GM21515 (cell line): ENCODE results near the gene MRFAP1L1.

Experiments used
- ATAC-seq: cut with Tn5 transposase; IDR thresholded peaks from one replicate; pipeline ENCODE4 v1.9.1; 2021; ENCODE audit not compliant: unreplicated experiment

MRFAP1L1 gene

DNA sequence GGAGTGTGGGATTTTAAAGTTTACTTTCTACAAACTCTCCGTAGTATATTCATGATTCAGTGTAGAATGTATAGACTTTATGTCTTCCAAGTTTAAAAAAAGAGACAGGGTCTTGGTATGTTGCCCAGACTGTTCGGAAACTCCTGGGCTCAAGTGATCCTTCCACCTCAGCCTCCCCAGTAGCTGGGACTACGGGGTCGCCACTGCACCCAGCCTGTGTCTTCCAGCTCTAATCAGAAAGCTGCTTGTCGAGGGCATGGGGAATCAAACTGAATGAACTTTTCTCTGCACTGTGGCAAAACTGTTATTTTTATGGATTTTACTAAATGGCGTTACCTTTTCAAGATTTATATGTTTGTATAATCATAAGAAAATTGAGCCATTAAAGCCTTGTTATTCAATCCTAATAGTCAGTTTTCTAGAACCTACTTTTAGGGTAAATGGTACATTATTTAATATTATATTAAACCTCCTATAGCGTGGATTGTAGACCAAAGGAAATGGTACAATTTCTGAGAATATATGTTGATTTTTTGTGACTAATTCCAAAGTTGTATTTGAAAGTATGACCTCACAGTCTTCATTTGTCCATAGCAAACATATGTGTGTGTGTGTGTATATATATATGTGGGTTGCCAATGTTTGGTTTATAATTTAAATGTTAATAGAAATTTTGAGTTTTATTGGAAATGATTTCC lies 7.4 kb upstream of the MRFAP1L1 start:
- no peak for ATAC-seq

DNA sequence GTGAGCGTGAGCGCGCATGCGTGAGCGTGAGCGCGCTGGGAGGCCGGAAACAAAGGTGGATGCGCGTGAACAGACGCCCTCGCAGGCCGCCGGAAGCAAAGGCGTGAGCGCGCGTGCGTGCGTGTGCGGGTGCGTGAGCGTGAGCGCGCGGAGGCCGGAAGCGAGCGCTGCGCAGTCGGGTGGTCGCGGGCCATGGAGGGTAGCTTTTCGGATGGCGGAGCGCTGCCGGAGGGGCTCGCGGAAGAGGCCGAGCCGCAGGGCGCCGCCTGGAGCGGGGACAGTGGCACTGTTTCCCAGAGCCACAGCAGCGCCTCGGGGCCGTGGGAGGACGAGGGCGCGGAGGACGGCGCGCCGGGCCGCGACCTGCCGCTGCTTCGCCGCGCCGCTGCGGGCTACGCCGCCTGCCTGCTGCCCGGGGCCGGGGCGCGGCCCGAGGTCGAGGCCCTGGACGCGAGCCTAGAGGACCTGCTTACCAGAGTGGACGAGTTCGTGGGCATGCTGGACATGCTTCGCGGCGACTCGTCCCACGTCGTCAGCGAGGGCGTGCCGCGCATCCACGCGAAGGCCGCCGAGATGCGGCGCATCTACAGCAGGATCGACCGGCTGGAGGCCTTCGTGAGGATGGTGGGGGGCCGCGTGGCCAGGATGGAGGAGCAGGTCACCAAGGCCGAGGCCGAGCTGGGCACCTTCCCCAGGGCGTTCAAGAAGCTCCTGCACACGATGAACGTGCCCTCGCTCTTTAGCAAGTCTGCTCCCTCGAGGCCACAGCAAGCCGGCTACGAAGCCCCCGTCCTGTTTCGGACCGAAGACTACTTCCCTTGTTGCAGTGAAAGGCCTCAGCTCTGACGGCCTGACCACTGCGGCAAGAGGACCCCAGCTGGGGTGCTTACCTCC lies 6.6 kb upstream of the MRFAP1L1 start, which contains the start of gene BLOC1S4:
Gene BLOC1S4, plus strand, starts transcription at position 157 of the 894 bp plus-strand sequence. Its CDS starts 36 bp downstream, at position 193.
- ATAC-seq = peak; percentile 79

DNA sequence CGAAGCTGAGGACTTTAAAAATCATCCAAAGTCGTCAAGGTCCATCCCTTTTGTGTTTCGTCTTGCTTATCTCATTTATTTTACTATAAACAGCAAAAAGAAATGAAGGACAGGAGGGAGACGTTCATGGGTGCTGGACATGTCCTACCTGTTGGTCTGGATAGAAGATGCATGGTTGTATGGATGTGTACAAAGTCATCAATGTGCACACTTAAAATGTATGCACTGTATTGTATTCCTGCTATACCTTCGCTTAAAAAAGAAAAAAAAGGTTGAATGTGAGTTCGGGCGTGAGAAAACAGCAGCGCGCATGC lies 6.0 kb upstream of the MRFAP1L1 start:
- no peak for ATAC-seq

DNA sequence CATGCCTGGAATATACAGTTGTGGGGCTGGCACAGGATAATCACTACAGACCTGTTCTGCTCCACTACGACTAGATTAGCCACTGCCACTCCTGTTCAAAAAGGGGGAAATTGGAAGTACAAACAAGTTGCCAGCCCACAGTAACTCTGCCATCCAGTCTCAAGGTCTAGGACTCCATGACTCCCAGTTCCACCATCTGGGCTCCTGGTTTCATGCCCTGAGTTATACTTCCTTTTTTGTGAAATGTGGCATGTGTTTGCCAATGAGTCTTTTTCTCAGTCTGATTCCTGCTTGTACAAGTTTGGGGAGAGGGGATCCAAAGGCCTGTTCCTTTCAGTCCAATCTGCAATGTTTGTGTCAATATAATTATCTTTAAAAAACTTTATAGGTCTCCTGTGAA lies 5.3 kb upstream of the MRFAP1L1 start:
- ATAC-seq = no peak

DNA sequence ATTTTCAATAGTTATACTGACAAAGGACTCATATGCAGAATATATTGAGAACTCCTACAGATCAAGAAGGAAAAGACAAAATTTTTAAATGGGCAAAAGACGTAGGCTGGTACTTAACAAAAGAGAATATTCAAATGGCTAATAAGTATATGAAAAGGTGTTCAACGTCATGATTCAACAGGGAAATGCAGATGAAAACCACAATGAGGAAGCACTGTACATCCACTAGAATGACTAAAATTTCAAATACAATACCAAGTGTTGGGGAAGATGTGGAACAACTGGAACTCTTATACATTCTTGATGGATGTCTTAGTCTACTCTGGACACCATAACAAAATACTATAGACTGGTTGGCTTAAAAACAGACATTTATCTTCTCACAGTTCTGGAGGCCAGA lies 1.3 kb upstream of the MRFAP1L1 start:
- no peak for ATAC-seq

DNA sequence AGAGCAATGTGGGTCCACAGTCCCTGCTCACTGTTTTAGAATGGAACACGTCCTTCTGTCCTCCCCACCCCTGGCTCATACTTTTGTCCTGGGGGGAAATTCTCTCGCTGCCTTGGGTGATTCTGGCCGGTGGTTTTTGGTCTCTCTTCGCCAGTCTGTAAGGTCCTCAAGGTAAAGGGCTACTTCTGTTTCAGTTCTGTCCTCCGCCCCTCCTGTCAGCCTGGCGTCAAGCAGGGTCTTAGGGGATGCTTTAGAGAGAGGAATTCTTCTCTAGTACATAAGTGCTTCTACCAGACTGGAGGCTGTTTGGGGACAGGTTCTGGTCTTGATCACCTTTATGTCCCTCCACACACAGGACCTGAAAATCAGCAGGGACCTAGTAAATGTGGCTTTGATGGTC lies 617 bp upstream of the MRFAP1L1 start:
- no peak for ATAC-seq

DNA sequence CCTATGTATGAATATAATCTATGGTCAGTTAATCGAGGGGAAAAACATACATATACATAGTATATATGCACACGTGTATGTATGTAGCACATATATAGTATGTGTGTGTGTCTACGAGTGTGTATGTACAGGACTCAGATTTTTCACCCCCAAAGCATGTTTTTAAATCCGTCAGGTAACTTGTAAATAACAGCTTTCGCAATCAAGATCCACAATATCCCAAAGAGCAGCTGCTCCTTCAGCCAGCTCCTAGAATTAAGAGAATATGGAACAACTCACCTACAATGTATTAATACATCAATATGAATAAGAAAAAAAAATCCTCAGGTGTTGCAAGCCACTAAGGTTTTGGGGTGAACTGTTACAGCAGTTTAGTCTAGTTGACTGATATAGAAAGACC lies 3.5 kb downstream of the MRFAP1L1 start:
- no peak for ATAC-seq

DNA sequence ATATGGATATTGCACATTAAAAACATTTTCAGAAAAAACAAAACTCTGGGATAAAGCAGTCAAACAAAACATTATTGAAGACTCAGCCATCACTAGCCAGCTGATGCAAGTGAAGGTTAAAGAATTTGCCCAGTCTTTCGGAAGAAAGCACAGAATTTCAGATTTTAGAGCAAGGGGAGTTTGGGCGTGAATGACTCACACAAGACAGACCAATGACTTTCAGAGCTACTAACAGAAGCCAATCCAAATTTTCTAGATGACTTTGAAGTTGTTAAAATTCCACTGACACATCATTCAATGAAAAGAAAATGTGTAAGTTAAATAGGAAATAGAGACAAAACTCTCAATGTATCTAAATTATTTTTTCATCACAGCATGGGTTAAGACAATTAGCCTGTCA lies 4.0 kb downstream of the MRFAP1L1 start:
- ATAC-seq = no peak

DNA sequence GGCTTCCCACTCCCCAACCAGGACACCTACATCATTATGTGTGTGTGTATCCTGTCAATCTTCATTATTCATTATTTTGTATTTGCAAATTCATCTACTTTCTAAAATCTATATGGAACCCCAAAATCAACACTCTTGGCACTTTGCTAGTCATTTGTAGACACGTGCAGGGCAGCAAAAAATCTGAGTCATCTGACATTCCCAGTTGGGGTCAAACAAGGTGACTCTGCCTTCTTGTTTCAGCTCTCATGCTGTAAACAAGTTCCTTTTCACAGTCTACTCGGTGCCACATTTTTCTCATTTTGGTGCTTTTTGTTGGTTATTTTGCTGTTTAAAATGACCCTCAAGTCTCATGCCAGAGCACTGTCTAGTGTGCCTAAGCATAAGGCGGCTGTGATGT lies 5.9 kb downstream of the MRFAP1L1 start:
- no peak for ATAC-seq

DNA sequence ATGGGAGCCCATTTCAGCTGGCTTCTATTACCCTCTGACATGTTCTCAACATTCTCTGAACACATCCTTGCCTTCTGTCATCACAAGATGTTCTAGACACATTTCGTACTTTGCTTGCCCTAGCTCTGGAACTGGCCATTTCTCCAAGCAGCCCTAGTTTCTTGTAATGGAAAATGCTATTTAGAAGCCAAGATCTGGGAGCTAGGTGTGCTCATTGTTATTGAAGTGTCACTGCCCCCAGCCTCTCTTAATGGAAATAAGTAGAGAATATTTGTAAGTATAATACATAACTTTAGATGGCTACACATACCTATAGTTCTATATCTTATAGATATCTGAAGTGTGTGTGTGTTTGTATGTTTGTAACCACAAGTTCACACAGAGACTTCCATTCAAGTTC lies 6.9 kb downstream of the MRFAP1L1 start:
- no peak for ATAC-seq

DNA sequence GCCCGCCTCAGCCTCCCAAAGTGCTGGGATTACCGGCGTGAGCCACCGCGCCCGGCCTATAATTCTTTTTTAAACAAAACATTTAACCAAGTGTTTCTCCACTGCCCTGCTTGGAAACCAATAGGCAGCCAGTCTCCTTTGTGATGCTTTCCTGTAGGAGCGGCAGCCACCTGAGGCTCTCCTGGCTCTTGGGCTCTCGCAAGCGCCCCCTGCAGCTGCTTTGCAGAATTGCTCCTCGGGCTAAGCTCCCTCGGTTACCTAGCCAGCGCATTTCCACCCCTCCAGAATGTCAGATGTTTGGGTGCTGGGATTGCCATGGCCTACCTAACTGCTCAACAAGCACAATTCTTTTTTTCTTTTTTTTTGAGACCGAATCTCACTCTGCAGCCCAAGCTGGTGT lies 8.3 kb downstream of the MRFAP1L1 start:
- no peak for ATAC-seq

DNA sequence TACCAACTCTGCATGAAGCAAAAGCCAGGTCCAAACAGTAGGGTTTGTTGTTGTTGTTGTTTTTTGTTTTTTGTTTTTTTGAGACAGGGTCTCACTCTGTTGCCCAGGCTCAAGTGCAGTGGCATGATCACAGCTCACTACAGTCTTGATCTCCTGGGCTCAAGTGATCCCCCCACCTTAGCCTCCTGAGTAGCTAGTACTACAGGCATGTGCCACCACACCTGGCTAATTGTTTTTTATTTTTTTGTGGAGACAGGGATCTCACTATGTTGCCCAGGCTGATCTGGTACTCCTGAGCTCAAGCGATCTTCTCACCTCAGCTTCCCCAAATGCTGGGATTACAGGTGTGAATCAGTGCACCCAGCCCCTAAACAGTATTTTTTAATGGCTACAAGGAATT lies 9.8 kb downstream of the MRFAP1L1 start:
- no peak for ATAC-seq

DNA sequence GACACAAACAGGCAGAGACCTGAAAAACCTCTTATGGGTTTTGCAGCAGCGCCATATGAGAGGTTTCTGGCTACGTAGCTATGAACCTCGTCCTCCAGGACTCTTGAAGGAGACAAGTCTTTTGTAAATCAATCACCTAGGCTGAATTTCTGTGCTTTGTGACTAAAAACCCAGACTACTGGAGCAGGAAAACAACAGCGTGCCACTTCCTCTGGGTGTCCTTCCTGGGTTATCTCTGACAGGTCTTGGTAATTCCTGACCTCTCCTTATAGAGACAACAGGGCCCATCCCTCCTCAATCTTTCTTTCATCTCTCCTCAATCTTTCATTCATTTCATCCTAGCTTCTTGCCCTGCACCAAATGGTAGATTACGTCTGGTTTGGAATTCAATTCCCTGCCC lies 10.3 kb downstream of the MRFAP1L1 start:
- ATAC-seq = no peak

DNA sequence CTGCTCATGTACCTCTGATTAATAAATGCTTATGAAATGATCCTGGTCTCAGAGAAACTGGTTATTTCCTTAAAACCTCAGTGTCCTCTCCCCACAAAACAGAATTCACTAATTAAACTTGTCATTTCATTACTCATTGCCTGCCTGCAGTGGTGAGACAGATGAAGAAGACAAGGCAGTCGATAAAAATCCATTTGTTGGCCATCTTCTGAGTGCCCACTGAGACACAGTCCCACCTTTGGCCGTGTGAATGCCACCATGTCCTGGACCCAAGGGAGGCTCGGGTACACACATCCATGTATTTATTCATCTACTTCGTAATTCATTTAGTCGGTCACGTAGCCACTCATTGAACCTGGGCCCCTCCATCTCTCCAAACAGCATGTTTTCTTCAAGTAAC lies 12.5 kb downstream of the MRFAP1L1 start:
- ATAC-seq = no peak

DNA sequence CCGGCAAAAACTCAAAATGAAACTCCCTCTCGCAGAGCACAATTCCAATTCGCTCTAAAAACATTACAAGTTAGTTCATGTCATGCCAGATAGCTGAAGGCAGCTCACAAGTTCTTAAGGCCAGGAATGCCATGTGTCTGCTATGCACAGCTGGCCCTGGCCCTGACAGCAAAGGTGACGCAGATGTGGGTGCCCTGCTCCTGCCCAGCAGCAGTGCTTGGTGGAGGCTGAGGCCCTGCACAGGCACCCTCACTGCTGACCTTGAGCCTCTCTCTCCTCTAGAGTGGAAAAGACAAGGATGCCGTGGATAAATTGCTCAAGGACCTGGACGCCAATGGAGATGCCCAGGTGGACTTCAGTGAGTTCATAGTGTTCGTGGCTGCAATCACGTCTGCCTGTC lies 13.1 kb downstream of the MRFAP1L1 start:
- no peak for ATAC-seq

DNA sequence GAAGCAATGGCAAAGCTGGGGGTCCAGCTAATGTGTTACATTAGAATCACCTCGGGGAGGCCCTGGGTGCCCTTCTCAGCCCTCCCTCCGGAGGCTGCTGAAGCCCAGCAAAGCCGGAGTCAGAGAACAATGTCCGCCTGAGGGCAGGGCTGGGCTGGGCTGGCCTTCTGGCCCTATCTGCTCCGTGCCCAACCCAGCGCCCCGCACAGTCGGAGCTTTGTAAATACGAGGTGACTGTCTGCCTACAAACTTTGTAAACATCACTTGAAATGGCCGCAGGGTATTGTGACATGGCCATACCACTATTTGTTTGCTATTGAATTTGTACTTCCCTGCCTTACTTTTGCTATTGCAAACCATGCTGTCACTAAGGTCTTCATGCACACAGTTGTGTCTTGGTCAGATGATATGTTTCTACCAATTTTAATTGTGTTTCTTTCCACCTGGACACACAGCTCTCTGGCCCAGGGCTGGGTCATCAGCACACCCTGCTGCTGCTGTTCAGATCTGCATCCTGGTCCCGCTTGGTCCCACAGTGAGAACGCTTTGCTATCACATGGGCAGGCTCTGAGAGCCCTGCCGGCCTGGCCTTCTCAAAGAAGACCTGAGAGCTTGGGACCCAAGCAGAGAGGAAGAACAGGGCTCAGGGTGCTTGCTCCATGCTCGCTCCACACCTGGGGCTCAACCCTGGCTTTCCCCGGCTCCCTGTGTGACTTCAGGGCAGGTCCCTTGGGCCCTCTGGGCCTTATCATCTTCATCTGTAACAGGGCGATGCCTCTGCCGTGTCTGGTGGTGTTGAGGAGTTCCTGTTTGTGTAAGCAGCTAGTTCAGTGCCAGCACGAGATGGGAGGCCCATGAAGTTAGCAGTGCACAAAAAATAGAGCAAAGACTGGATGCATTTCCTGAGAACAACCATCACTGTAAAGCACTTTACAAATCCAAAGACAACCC lies 13.7 kb downstream of the MRFAP1L1 start:
- ATAC-seq = no peak

DNA sequence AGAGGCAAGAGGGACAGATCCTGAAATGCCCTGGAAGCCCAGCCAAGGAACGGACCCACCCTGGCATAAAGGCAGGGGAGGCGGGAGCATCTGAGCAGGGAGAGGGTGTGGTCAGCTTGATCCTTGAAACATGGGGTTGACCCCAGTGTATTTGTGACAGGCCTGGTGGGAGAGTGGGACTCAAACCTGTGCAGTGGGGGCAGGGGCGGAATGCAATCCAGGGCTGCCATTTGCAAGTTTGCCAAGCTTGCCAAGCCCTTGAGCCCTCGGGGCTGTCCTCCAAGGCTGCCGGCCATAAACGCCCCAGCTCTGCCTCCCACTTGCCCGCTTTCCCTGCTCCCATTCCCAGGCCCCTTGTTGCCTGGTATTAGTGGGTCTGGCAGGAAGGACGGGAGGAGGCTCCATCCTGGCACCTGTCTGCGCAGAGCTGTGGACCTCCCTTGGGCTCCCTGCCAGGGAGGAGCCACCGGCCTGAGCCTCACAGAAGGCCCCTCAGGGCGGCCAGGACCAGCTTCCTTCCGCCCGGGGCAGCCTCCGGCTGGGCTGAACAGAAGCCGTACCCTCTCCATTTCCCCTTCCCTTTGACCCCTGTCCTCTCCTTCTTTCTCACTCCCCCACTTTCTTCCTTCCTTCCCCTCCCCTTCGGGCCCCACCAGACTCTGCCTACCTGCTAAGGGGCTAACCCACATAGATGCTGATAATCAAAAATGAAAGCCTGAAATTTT lies 15.3 kb downstream of the MRFAP1L1 start:
- no peak for ATAC-seq

DNA sequence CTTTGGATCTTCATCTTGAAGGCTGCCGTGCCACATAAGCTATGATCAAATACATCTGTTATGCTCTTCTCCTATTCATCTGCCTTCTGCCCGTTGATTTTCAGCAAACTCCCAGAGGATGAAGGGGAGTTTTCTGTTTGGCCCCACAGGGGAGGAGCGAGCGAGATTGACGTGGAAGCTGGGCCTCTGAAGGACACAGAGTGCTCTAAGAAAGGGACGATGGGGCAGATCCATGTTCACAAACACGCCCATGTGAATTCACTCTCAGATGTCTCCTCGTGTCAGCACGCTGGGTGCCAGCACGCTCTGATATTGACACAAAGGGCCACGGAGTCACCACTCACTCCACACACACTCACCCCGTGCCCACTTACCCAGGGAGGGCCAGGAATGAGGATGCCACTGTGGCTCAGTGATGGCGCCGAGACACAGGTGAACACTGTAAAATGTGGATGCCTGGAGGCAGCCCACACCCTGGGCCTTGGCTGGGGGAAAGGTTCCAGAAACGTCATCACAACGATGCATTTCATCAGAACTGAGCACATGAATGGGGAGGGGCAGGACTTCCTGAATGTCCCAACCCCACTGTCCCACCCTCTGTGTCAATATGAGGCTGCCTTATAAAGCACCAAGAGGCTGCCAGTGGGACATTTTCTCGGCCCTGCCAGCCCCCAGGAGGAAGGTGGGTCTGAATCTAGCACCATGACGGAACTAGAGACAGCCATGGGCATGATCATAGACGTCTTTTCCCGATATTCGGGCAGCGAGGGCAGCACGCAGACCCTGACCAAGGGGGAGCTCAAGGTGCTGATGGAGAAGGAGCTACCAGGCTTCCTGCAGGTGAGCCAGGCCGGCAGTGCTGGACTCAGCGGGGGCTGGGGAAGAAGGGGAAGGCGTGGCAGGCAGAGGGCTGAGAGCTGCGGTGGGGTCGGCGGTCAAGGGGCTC lies 16.2 kb downstream of the MRFAP1L1 start, which contains the start of gene S100P:
Gene S100P, plus strand, starts transcription at position 648 of the 946 bp plus-strand sequence. Its CDS starts 55 bp downstream, at position 703.
- no peak for ATAC-seq

DNA sequence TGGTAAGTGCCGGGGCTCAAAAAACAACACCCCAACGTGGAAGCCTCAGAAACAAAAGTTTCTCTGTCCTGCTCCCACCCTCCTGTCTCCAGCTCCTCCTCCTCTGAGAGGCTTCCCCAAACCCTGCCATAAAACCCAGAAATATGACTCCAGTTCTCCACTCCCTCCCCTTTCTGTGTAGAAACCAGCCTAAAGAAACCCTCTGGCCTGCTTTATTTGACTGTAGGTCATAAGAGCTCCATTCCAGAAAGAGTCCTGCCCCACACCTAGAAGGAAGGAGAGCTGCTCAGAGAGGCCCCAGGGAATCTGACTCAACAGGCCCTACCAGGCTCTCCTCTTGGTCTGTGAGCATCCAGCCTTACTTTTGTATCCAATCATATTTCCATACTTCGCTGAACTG lies 16.9 kb downstream of the MRFAP1L1 start:
- no peak for ATAC-seq
